Endothelial cell of hepatic sinusoid (primary cell): ENCODE results near the gene RPS27.
"Not testable (repeated sequence)": the region's sequence is repeated elsewhere in the genome, so short reads cannot be mapped to it uniquely, and the experiment has no call there.

ENCODE experiments used
- in situ Hi-C: cut with HindIII; loops from 2 replicates; pipeline ENCODE4 v1.10.0; 2017; ENCODE audit warnings: low sequenced_read_pairs

RPS27 gene

GRCh38 chr1:153985341-153985912, 5.1 kb upstream of the RPS27 start:
- in situ Hi-C loops = no loop called here

DNA sequence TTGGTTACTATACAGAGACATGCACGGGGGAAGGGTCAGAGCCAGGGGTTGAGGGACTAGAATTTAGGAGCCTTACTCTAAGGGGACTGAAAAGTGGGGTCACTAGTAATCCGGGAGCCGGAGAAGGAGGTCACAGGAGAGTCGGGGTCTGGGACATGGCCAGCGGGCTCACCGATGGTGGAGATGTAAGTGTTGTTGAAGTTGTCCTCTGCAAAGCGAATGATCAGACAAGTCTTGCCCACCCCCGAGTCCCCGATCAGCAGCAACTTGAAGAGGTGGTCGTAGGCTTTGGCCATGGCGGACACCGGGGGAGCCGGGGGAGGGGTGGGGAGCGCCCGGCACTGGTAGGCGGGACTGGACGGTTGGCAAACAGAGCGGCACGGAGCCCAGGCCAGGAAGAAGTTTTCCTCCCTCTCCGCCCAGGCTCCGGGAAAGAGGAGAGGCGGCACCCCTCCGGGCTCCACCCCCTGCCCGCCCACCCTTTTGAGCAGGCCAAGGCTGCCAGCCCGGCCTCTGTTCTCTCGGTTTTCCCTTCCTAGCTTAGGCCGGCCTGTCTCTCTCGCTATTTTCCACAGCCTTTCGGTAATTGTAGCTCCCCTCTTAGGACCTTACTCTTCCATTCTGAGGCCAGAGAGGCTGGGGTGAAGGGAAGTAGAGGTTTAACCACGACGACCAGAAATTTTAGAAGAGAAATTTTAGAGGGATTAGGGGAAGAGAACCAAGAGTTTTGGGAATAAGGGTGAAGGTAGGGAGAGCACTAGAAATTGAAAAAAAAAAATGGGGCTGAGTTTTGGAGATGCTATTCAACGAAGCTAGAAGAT, 4.4 kb upstream of the RPS27 start, which contains the start of gene RAB13:
RAB13 (minus strand) TSS at position 399 of the 821 bp plus-strand sequence; CDS start at position 296, 103 bp downstream.
- in situ Hi-C loops = no loop called here

DNA sequence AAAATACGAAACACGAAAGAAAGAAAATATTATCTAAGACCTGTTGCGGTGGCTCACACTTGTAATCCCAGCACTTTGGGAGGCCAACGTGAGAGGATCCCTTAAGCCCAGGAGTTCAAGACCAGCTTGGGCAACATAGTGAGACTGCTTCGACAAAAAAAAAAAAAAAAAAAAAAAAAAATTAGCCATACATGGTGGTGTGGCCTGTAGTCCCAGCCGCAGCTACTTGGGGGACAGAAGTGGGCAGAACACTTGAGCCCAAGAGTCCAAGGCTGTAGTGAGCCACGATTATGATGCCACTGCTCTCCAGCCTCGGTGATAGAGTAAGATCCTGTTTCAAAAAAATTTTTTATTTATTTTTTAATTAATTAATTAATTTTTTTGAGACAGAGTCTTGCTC, 2.9 kb upstream of the RPS27 start:
- in situ Hi-C loops = no loop called here

DNA sequence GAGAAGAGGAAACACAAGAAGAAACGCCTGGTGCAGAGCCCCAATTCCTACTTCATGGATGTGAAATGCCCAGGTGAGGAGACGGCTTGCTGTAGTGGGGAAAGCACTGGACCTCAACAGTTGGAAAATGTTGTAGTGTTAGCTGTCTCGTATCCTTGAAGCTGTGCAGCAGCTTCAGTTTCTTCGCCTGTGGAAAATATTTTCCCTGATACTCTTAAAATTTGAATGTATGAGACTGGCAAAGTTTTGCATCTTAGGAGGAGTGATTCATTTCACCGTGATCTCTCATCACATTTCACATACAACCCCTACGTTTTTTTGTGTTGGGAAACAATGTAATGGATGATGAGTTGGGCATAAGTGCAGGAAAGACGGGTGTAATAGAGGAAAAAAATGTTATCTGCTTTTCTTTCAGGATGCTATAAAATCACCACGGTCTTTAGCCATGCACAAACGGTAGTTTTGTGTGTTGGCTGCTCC, 629 bp downstream of the RPS27 start:
- in situ Hi-C loops = no loop called here

- in situ Hi-C loops = no loop called here
Observed at GRCh38 chr1:153991806-153992205, 1.2 kb downstream of the RPS27 start.

GRCh38 chr1:153995202-153995601, 4.6 kb downstream of the RPS27 start:
- in situ Hi-C loops = no loop called here

- in situ Hi-C loops = no loop called here
Observed at GRCh38 chr1:153995640-153996039, 5.1 kb downstream of the RPS27 start.

- in situ Hi-C loops = not testable (repeated sequence)
Observed at GRCh38 chr1:153996882-153997281, 6.3 kb downstream of the RPS27 start.

GRCh38 chr1:154000420-154000819, 9.9 kb downstream of the RPS27 start:
- in situ Hi-C loops = no loop called here

- in situ Hi-C loops = no loop called here
Observed at GRCh38 chr1:154006136-154006535, 15.6 kb downstream of the RPS27 start.

- in situ Hi-C loops = no loop called here
Observed at GRCh38 chr1:154012129-154012528, 21.6 kb downstream of the RPS27 start.

DNA sequence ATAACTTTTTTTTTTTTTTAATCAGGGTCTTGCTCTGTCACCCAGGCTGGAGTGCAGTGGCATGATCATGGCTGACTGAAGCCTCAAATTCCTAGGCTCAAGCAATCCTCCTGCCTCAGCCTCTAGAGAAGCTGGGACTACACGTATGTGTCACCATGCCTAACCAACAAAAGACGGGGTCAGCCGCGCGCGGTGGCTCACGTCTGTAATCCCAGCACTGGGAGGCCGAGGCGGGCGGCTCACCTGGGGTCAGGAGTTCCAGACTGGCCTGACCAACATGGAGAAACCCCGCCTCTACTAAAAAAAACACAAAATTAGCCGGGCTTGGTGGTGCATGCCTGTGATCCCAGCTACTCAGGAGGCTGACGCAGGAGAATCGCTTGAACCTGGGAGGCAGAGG, 22.0 kb downstream of the RPS27 start:
- in situ Hi-C loops = not testable (repeated sequence)

- in situ Hi-C loops = no loop called here
Observed at GRCh38 chr1:154014154-154014907, 23.8 kb downstream of the RPS27 start.

DNA sequence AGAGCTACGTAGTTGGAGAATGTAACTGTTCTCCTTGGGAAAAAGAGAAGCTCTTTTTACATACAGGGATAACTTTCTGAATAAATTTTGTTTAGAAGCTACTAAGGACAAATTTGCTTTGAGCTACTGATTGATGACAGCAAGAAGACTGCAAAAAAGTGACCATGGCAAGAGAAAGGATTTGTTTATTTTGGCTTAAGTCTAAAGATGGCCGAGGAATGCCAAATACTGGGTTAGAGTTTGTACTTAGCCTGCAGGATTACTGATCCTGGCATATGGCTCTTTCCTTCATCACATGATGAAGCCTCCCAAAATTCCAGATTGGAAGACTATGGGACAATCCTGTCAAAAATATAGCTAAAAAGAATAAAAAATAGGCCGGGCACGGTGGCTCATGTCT, 28.7 kb downstream of the RPS27 start:
- in situ Hi-C loops = no loop called here

DNA sequence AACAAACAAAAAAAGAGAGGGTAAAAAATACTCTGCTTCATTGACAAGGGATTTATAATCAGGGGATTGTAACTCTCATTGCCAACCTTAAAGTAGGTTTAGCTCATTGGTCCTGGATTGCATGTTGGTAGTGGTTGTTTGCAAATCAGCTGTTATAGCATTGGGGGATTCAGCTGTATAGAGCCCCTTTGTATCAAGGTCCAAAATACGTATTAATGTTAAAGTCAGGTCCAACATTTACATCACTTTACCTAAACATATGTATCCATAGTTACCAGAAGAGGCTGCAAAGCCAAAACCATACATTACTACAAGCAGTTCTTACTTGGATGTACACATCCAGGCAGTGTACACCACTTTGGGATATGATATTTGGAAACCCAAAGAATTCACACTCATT, 29.4 kb downstream of the RPS27 start:
- in situ Hi-C loops = loop anchor here (5.0 kb wide), 1 partner anchor 117 kb away; no protein-coding TSS in a partner anchor

- in situ Hi-C loops = not testable (repeated sequence)
Observed at GRCh38 chr1:154033697-154034096, 43.1 kb downstream of the RPS27 start.
